Effector memory CD4-positive, alpha-beta T cell (primary cell): ENCODE results near the gene KCNQ2.

Experiments used
- DNase-seq, 3 donors: peaks; one replicate each; pipeline ENCODE4 v3.0.0-alpha.2; 2020
- H3K27ac ChIP-seq: 2 replicates; pipeline ENCODE4 v1.7.0; 2013; ENCODE audit warnings: mild to moderate bottlenecking, low read length, moderate library complexity; ENCODE audit not compliant: insufficient read depth, poor library complexity, severe bottlenecking
- H3K27me3 ChIP-seq: replicated peaks from 2 replicates; pipeline ENCODE4 v1.7.0; 2013; ENCODE audit warnings: mild to moderate bottlenecking, low read length; ENCODE audit not compliant: insufficient read depth, control insufficient read depth, poor library complexity, severe bottlenecking
- H3K36me3 ChIP-seq: 2 replicates; pipeline ENCODE4 v1.7.0; 2013; ENCODE audit warnings: mild to moderate bottlenecking, low read length, moderate library complexity; ENCODE audit not compliant: control insufficient read depth, insufficient read depth
- H3K4me1 ChIP-seq: 2 replicates; pipeline ENCODE4 v1.7.0; 2013; ENCODE audit warnings: low read length, mild to moderate bottlenecking; ENCODE audit not compliant: control insufficient read depth, insufficient read depth, poor library complexity, severe bottlenecking
- H3K4me3 ChIP-seq: 2 replicates; pipeline ENCODE4 v1.7.0; 2013; ENCODE audit warnings: low read length, low read depth, mild to moderate bottlenecking; ENCODE audit not compliant: insufficient read depth, poor library complexity, severe bottlenecking
- H3K9me3 ChIP-seq: 2 replicates; pipeline ENCODE4 v1.7.0; 2013; ENCODE audit warnings: mild to moderate bottlenecking, low read length, moderate library complexity; ENCODE audit not compliant: control insufficient read depth
- total RNA-seq, 3 donors: gene quantifications; one replicate each; lab custom pipeline; 2026; lab: John Stamatoyannopoulos, UW

KCNQ2 gene
- 0.09 to 0.58 (median 0.17) reads per million in 3 donors for total RNA-seq

DNA sequence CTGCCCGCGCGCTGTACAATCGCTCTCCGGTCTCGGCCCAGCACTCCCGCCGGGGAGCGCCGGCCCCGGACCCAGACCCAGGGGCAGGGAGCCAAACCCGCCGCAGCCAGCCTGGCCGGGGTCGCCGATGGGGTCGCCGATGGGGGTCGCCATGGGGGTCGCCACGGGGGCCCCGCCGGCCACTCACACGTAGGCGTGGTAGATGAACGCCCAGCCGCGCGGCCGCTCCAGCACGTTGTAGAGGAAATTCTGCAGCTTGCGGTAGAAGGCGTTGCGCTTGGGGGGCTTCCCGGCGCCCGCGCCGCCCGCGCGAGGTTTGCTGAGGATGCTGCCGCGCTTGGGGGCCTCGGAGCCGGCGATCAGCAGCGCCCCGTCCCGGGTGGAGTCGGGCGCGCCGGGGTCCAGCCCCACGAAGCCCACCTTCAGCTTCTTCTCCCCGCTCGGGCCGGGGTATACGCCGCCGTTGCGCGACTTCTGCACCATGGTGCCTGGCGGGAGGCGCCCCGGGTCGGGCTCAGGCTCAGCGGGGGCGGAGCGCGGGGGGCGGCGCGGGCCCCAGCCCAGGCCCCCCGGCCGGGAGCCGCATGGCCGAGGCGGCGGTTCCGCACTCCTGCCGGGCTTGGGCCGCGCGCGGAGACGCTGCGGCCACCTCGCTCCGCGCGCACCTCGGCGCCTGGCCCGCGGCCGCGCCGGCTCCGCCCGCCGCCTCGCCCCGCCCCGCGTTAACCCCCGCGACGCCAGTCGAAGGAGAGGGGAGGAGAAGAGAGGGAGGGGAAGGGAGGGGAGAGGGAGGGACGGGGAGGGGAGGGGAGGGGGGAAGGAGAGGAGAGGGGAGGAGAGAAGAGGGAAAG is at the start of gene KCNQ2:
TSS of gene KCNQ2 (minus strand) at position 675 of the 851 bp plus-strand sequence. CDS start at position 483, 192 bp downstream.
- no peak within 1 kb of the TSS for H3K27ac ChIP-seq
- peaks cover 48% of the 10 kb centered on the region for H3K27me3 ChIP-seq
- peaks cover 13% of the 10 kb centered on the region for H3K4me1 ChIP-seq
- no peaks in the 10 kb centered on the region for H3K9me3 ChIP-seq
- H3K36me3 ChIP-seq = no peaks in the 10 kb centered on the region
- DNase-seq = no peak
- H3K4me3 ChIP-seq = peak within 1 kb of the TSS; percentile 39

DNA sequence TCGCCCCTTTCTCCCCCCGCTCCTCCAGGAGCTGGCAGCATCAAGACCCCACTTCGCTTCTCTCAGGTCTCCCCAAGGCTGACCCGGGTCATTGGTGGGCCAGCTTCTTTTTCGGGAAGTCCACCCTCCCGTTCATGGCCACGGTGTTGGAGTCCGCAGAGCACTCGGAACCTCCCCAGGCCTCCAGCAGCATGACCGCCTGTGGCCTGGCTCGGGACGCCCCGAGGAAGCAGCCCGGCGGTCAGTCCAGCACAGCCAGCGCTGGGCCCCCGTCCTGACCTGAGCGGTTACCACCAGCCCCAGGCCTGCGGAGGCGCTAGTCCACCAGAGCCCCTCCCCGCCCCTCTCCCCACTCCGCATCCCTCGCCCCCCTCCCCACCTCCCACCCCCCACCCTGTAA is 49.1 kb upstream of the KCNQ2 start:
- Histone ChIP-seq H3K36me3 (peaks cover 10% of the 10 kb centered on the region), H3K9me3 (no peaks in the 10 kb centered on the region), H3K27ac (peak overlapping the region; percentile 70), H3K4me1 (peaks cover 25% of the 10 kb centered on the region), H3K4me3 (peak overlapping the region; percentile 76), H3K27me3 (no peaks in the 10 kb centered on the region)
- no peak for DNase-seq

DNA sequence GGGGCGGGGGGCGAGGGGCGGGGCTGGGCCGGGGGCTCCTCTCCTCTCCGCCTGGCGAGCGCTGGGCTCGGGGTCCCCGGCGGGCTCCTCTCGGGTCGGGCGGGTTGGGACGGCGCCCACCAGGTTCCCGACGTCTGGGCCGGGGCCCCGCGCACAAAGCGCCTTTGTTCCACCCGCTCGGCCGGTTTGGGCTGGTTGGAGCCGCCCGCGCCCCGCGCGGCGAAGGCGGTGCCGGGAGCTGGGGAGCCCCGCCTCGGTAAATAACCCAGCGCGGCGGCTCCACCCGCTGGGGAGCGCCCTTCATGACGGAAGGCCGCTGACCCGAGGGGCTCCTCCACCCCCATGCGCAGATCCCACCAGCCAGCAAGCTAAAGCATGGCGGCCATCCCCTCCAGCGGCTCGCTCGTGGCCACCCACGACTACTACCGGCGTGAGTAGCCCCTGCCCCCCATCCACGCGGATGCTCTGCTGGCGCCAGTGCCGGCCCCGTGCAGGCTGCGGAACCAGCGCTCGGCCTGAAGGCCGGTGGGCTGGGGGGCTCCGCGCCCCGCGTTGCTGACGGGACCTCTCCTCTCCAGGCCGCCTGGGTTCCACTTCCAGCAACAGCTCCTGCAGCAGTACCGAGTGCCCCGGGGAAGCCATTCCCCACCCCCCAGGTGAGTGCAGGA is 48.6 kb upstream of the KCNQ2 start:
- Histone ChIP-seq H3K27ac (peak overlapping the region; percentile 70), H3K4me1 (peaks cover 25% of the 10 kb centered on the region), H3K9me3 (no peaks in the 10 kb centered on the region), H3K27me3 (no peaks in the 10 kb centered on the region), H3K4me3 (peak overlapping the region; percentile 76), H3K36me3 (peaks cover 10% of the 10 kb centered on the region)
- DNase-seq = peak; percentile 34 to 49 (median 47)

DNA sequence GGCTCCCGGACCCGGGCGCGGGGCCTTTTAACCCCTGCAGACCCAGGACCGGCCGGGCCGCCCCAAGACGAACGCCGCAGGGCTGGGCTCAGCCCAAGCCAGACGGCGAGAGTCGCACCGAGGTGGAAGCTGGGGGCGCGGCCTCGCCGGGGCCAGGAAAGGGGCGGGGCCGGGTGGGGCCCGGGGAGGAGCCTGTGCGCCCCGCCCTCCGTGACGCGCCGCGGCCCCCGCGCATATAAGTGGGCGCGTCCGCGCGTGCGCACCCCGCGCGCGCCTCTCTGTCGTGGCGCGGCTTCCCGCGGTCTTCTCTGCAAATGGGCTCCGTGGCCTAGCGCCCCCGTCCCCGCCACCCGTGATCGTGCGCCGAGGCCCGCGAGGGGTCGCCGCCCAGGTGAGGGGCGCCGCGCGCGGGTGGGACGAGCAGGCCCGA is 48.1 kb upstream of the KCNQ2 start, which contains the start of gene PPDPF:
TSS of gene PPDPF (plus strand) at position 262 of the 430 bp plus-strand sequence. CDS start 544 bp downstream, outside the sequence.
- Histone ChIP-seq H3K4me3 (peak within 1 kb of the TSS; percentile 76), H3K9me3 (no peaks in the 10 kb centered on the region), H3K27me3 (no peaks in the 10 kb centered on the region), H3K4me1 (peaks cover 25% of the 10 kb centered on the region), H3K27ac (peak within 1 kb of the TSS; percentile 70), H3K36me3 (peaks cover 10% of the 10 kb centered on the region)
- peak; percentile 72 to 79 (median 77) for DNase-seq

DNA sequence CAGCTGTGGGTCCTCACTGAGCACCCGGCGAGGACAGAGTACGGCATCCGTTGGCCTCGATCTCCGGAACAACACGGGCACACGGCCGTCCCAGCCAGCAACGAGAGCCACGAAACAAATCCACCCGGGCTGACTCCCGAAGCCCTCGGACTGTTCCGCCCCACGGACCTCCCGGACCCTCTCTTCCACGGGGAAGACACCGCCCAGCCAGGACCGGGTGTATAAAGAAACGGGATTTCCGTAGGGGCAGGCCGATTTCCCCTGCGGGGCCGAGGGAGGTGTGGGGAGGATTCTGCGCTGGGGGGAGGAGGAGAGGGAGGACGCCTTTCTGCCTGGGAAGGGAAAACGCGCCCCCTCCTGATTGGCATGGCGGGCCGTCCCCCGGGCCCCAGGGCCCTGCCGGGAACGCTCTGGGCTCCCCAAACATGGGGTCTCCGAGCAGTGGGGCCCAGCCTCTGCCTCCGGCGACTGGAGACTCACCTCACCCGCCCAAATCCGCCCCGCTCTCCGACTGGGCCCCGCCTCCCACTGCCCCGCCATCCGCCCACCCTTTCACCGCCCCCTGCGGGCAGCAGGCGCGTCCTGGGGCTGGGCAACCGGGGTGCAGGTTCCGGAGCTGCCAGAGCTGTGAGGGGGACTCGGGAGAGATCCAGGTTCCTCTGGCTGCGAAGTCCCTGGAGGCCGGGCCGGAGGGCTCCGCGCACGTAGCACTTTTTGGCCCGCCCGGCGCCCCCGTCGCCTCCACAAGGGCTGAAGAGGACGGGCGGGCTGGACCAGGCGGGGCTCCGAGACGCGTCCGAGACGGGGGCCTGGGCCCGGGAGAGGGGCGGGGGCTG is 47.4 kb upstream of the KCNQ2 start:
- no peaks in the 10 kb centered on the region for H3K9me3 ChIP-seq
- peaks cover 10% of the 10 kb centered on the region for H3K36me3 ChIP-seq
- H3K27ac ChIP-seq = peak overlapping the region; percentile 70
- H3K4me1 ChIP-seq = peaks cover 25% of the 10 kb centered on the region
- H3K27me3 ChIP-seq = no peaks in the 10 kb centered on the region
- peak; percentile 53 to 66 (median 58) for DNase-seq
- peak overlapping the region; percentile 76 for H3K4me3 ChIP-seq

DNA sequence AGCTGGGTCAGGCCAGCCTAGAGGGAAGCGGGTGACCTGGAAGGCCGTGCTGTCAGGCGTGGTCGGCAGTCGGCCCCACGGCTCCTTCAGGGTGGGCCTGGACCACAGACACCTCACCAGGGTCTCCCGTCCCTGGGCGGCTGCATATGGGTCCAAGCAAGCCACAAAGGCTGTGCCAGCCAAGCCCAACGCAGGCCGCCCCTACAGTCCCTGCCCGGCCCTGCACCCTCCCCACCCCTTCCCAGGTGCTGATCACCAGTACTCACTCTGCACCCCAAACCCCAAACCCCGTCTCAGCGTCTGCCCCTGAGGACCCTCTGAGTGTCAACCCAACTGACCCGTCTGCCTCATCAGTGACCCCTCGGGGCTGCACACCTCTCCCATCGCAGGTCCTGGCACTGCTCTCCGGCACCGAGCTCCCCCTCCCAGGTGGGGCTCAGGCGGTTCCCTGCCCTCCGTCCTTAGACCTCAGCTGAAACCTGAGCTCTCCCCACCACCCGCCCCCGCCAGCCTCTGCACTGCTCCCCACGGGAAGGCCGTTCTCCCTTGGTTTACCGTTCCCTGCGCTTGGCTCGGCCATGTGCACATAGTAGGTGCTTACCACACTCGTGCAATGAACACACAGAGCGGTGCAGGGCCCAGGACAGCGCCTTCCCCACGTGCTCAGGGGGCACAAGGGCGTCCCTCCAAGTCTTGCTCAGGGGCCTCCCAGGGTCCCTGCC is 46.7 kb upstream of the KCNQ2 start:
- Histone ChIP-seq H3K4me3 (peak overlapping the region; percentile 76), H3K36me3 (peaks cover 10% of the 10 kb centered on the region), H3K27ac (peak overlapping the region; percentile 70), H3K9me3 (no peaks in the 10 kb centered on the region), H3K4me1 (peaks cover 25% of the 10 kb centered on the region), H3K27me3 (no peaks in the 10 kb centered on the region)
- DNase-seq = no peak

DNA sequence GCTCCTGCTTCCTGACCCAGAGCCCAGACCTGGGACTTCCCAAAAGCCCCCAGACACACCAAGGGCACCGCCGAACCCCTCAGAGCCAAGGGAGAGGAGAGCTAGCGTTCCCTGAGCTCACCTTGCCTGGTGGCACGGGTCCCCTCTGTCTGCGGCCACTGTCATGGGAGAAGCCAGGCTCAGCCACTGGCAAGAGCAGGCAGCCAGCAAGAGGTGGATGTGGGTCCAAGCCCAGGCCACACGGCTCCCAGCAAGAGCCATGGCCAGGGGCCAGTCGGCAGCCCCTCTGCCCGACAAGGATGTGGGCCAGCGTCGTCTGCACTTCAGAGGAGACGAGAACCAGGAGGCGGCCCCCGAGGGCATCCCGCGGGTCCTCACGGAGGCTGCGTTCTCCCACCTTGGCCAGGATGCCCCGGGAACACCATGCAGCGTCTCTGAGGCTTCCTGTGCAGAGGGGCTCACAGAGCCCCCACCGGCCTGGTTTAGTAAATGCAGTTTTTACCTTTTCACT is 46.0 kb upstream of the KCNQ2 start:
- H3K9me3 ChIP-seq = no peaks in the 10 kb centered on the region
- DNase-seq = no peak

DNA sequence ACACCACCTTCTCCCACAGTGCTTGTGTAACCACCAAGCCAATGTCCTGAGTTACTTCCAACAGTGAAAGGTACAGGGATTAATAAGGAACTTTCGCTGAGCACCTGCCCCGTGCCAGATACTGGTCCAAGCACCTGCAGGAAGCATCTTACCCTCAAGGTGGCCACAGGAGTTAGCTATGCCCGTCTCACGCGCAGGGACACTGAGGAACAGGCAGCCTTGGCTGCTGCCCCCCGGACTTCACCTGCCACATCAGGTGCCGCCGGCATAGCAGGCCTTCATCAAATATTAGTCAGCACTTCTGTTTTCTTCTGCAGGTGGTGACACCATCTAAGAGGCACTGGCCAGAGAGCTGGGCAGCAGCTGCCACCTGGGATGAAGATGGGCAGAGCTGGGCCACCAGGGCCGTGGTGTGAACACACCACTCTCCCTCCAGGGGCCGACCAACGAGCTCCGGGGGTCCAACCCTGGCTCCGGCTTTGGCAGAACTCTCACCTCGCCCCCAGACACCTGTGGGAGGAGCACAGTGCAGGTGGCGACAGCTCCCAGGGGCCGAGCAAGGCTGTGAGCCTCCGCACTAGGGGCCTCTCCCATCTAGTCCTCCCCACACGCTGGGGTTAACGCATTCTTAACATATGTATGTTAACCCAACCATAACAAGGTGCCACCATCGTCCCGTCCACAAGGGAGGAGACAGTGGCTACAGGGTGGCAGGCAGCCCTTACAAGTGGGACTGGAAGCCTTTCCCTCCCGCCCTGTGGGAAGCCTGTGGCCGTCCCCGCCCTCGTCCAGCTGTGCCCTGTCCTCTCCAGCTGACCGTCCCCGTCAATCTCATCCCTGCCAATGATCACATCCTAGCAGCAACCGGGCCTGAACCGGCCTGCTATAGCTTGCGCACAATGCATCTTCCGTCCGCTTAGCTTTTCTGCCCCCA is 45.2 kb upstream of the KCNQ2 start:
- Histone ChIP-seq H3K36me3 (no peaks in the 10 kb centered on the region), H3K4me3 (no peak overlapping the region), H3K27ac (no peak overlapping the region), H3K27me3 (no peaks in the 10 kb centered on the region), H3K4me1 (peaks cover 24% of the 10 kb centered on the region), H3K9me3 (no peaks in the 10 kb centered on the region)
- DNase-seq = no peak

More for the DNA sequence above, 46.0 kb upstream of the KCNQ2 start:
- Histone ChIP-seq H3K36me3 (peaks cover 6% of the 10 kb centered on the region), H3K27me3 (no peaks in the 10 kb centered on the region), H3K4me3 (no peak overlapping the region), H3K27ac (no peak overlapping the region), H3K4me1 (peaks cover 25% of the 10 kb centered on the region)
